ENCODE results near the gene LRCH1.

Gene LRCH1

GRCh38 chr13:46638262-46638661 is 85.3 kb downstream of the LRCH1 start:
- Histone ChIP-seq H3K27ac (ENCODE audit: low read depth, low read length, severe bottlenecking) (no peak overlapping the region), H3K4me3 (ENCODE audit: extremely low read depth, insufficient read depth, low read length, poor library complexity, severe bottlenecking) (no peak overlapping the region), H3K36me3 (ENCODE audit: control insufficient read depth, insufficient read depth, low read length) (no peaks in the 10 kb centered on the region), H3K9me3 (ENCODE audit: control insufficient read depth, low read length) (no peaks in the 10 kb centered on the region), H3K4me1 (ENCODE audit: control insufficient read depth, insufficient read depth, low read length, poor library complexity, severe bottlenecking) (peaks cover 45% of the 10 kb centered on the region)
- WGBS, 2 experiments (ENCODE audit: insufficient coverage in 2 of 2) = no CpG with 5 or more reads among the region's 2 CpGs

GRCh38 chr13:46639033-46639981 is 86.3 kb downstream of the LRCH1 start:
- Histone ChIP-seq H3K9me3 (ENCODE audit: control insufficient read depth, low read length) (no peaks in the 10 kb centered on the region), H3K36me3 (ENCODE audit: control insufficient read depth, insufficient read depth, low read length) (no peaks in the 10 kb centered on the region), H3K27ac (ENCODE audit: low read depth, low read length, severe bottlenecking) (peak overlapping the region; percentile 18), H3K4me3 (ENCODE audit: extremely low read depth, insufficient read depth, low read length, poor library complexity, severe bottlenecking) (no peak overlapping the region), H3K4me1 (ENCODE audit: control insufficient read depth, insufficient read depth, low read length, poor library complexity, severe bottlenecking) (peaks cover 46% of the 10 kb centered on the region)
- WGBS, 2 experiments (ENCODE audit: insufficient coverage in 2 of 2) = 92 to 93% methylated on average over 3 to 5 of the region's 5 CpGs

- H3K9me3 ChIP-seq (ENCODE audit: control insufficient read depth, low read length) = no peaks in the 10 kb centered on the region
- no peak overlapping the region for H3K4me3 ChIP-seq (ENCODE audit: extremely low read depth, insufficient read depth, low read length, poor library complexity, severe bottlenecking)
- H3K36me3 ChIP-seq (ENCODE audit: control insufficient read depth, insufficient read depth, low read length) = no peaks in the 10 kb centered on the region
- 96 to 100% methylated on average over 3 to 4 of the region's 4 CpGs for WGBS, 2 experiments (ENCODE audit: insufficient coverage in 2 of 2)
- H3K4me1 ChIP-seq (ENCODE audit: control insufficient read depth, insufficient read depth, low read length, poor library complexity, severe bottlenecking) = peaks cover 47% of the 10 kb centered on the region
- H3K27ac ChIP-seq (ENCODE audit: low read depth, low read length, severe bottlenecking) = no peak overlapping the region
Measured at GRCh38 chr13:46640843-46641242, 87.9 kb downstream of the LRCH1 start.

- WGBS, 2 experiments (ENCODE audit: insufficient coverage in 2 of 2) = 91 to 95% methylated on average over 7 to 8 of the region's 13 CpGs
- no peak overlapping the region for H3K4me3 ChIP-seq (ENCODE audit: extremely low read depth, insufficient read depth, low read length, poor library complexity, severe bottlenecking)
Measured at GRCh38 chr13:46641274-46642081, 88.5 kb downstream of the LRCH1 start.

GRCh38 chr13:46642254-46642653 is 89.3 kb downstream of the LRCH1 start:
- Histone ChIP-seq H3K27ac (ENCODE audit: low read depth, low read length, severe bottlenecking) (no peak overlapping the region), H3K4me1 (ENCODE audit: control insufficient read depth, insufficient read depth, low read length, poor library complexity, severe bottlenecking) (peaks cover 37% of the 10 kb centered on the region)
- WGBS, 2 experiments (ENCODE audit: insufficient coverage in 2 of 2) = 100% methylated on average over 4 of the region's 4 CpGs

More at GRCh38 chr13:46641274-46642081, 88.5 kb downstream of the LRCH1 start:
- peaks cover 44% of the 10 kb centered on the region for H3K4me1 ChIP-seq (ENCODE audit: control insufficient read depth, insufficient read depth, low read length, poor library complexity, severe bottlenecking)
- H3K9me3 ChIP-seq (ENCODE audit: control insufficient read depth, low read length) = no peaks in the 10 kb centered on the region
- no peaks in the 10 kb centered on the region for H3K36me3 ChIP-seq (ENCODE audit: control insufficient read depth, insufficient read depth, low read length)
- H3K27ac ChIP-seq (ENCODE audit: low read depth, low read length, severe bottlenecking) = no peak overlapping the region

GRCh38 chr13:46643165-46643777 is 90.3 kb downstream of the LRCH1 start:
- Histone ChIP-seq H3K9me3 (ENCODE audit: control insufficient read depth, low read length) (no peaks in the 10 kb centered on the region), H3K4me3 (ENCODE audit: extremely low read depth, insufficient read depth, low read length, poor library complexity, severe bottlenecking) (no peak overlapping the region), H3K27ac (ENCODE audit: low read depth, low read length, severe bottlenecking) (peak overlapping the region; percentile 31), H3K4me1 (ENCODE audit: control insufficient read depth, insufficient read depth, low read length, poor library complexity, severe bottlenecking) (peaks cover 37% of the 10 kb centered on the region), H3K36me3 (ENCODE audit: control insufficient read depth, insufficient read depth, low read length) (no peaks in the 10 kb centered on the region)
- 93 to 100% methylated on average over 3 to 4 of the region's 5 CpGs for WGBS, 2 experiments (ENCODE audit: insufficient coverage in 2 of 2)

More at GRCh38 chr13:46642254-46642653, 89.3 kb downstream of the LRCH1 start:
- H3K9me3 ChIP-seq (ENCODE audit: control insufficient read depth, low read length) = no peaks in the 10 kb centered on the region
- no peaks in the 10 kb centered on the region for H3K36me3 ChIP-seq (ENCODE audit: control insufficient read depth, insufficient read depth, low read length)
- H3K4me3 ChIP-seq (ENCODE audit: extremely low read depth, insufficient read depth, low read length, poor library complexity, severe bottlenecking) = no peak overlapping the region

- no peaks in the 10 kb centered on the region for H3K36me3 ChIP-seq (ENCODE audit: control insufficient read depth, insufficient read depth, low read length)
- no peak overlapping the region for H3K27ac ChIP-seq (ENCODE audit: low read depth, low read length, severe bottlenecking)
- no peaks in the 10 kb centered on the region for H3K9me3 ChIP-seq (ENCODE audit: control insufficient read depth, low read length)
- H3K4me3 ChIP-seq (ENCODE audit: extremely low read depth, insufficient read depth, low read length, poor library complexity, severe bottlenecking) = no peak overlapping the region
- peaks cover 24% of the 10 kb centered on the region for H3K4me1 ChIP-seq (ENCODE audit: control insufficient read depth, insufficient read depth, low read length, poor library complexity, severe bottlenecking)
Measured at GRCh38 chr13:46644816-46645215, 91.8 kb downstream of the LRCH1 start.

- Histone ChIP-seq H3K27ac (ENCODE audit: low read depth, low read length, severe bottlenecking) (no peak overlapping the region), H3K4me3 (ENCODE audit: extremely low read depth, insufficient read depth, low read length, poor library complexity, severe bottlenecking) (no peak overlapping the region), H3K4me1 (ENCODE audit: control insufficient read depth, insufficient read depth, low read length, poor library complexity, severe bottlenecking) (peaks cover 21% of the 10 kb centered on the region), H3K36me3 (ENCODE audit: control insufficient read depth, insufficient read depth, low read length) (peaks cover 11% of the 10 kb centered on the region), H3K9me3 (ENCODE audit: control insufficient read depth, low read length) (no peaks in the 10 kb centered on the region)
- WGBS, 2 experiments (ENCODE audit: insufficient coverage in 2 of 2) = 60% methylated on average over 2 of the region's 7 CpGs; no CpG with 5 or more reads in 1 of the 2 experiments
Measured at GRCh38 chr13:46647512-46648065, 94.6 kb downstream of the LRCH1 start.

GRCh38 chr13:46648166-46648607 is 95.2 kb downstream of the LRCH1 start:
- no peak overlapping the region for H3K27ac ChIP-seq (ENCODE audit: low read depth, low read length, severe bottlenecking)
- peaks cover 11% of the 10 kb centered on the region for H3K36me3 ChIP-seq (ENCODE audit: control insufficient read depth, insufficient read depth, low read length)
- no peaks in the 10 kb centered on the region for H3K9me3 ChIP-seq (ENCODE audit: control insufficient read depth, low read length)
- H3K4me1 ChIP-seq (ENCODE audit: control insufficient read depth, insufficient read depth, low read length, poor library complexity, severe bottlenecking) = peaks cover 15% of the 10 kb centered on the region
- no peak overlapping the region for H3K4me3 ChIP-seq (ENCODE audit: extremely low read depth, insufficient read depth, low read length, poor library complexity, severe bottlenecking)
- 43 to 69% methylated on average over 2 of the region's 4 CpGs for WGBS, 2 experiments (ENCODE audit: insufficient coverage in 2 of 2)

GRCh38 chr13:46649816-46650215 is 96.8 kb downstream of the LRCH1 start:
- peaks cover 1% of the 10 kb centered on the region for H3K4me1 ChIP-seq (ENCODE audit: control insufficient read depth, insufficient read depth, low read length, poor library complexity, severe bottlenecking)
- 83% methylated on average over 1 of the region's 1 CpG; no CpG with 5 or more reads in 1 of the 2 experiments for WGBS, 2 experiments (ENCODE audit: insufficient coverage in 2 of 2)
- H3K27ac ChIP-seq (ENCODE audit: low read depth, low read length, severe bottlenecking) = no peak overlapping the region
- no peaks in the 10 kb centered on the region for H3K9me3 ChIP-seq (ENCODE audit: control insufficient read depth, low read length)
- no peak overlapping the region for H3K4me3 ChIP-seq (ENCODE audit: extremely low read depth, insufficient read depth, low read length, poor library complexity, severe bottlenecking)
- peaks cover 14% of the 10 kb centered on the region for H3K36me3 ChIP-seq (ENCODE audit: control insufficient read depth, insufficient read depth, low read length)
